Hepatic stellate cell (primary cell): ENCODE data around the gene PPP1CB.
A peak's percentile ranks its signal among the peaks of the same experiment; 100 is the strongest.
"Not testable (repeated sequence)": the region's sequence is repeated elsewhere in the genome, so short reads cannot be mapped to it uniquely, and the experiment has no call there.

Experiments used
- DNase-seq: peaks from one replicate; pipeline ENCODE4 v3.0.0; 2011; ENCODE audit warnings: low spot score

PPP1CB gene

DNA sequence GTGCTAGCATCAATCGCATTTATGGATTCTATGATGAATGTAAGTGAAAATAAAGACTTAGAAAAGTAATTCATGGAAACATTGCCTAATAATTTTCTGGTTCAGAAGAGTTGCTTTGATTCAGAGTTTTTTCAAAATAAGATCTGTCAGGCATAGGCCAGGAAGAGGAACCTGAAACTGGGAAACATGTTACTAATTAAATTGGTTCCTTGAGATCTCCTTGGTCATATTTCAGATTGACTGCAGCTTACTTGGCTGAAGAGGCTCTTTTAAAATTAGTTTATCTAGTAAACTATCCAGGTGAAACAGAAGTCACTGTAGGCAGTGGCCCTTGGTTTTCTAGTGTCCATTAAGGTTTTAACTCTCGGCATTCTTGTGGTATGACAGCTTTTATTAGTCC lies 27.4 kb downstream of the PPP1CB start:
- no peak for DNase-seq

DNA sequence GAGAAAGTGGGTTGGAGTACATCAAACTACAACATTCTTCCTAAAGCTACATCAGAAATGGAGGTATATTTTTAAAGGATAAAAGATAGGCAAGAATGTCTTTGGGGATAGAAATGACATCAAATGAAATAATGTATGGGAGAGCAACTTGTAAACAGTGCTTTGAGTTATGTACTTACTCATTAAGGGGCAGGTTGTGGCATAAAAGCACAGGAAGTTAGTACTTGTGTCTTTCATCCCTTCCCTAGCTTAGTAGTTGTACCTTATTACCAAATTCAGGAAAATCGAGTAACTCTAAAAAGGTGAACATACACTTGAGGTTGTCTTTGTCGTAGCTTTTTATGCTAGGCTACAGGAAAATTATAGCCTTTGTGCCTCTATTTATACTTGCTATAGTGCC lies 28.9 kb downstream of the PPP1CB start:
- no peak for DNase-seq

DNA sequence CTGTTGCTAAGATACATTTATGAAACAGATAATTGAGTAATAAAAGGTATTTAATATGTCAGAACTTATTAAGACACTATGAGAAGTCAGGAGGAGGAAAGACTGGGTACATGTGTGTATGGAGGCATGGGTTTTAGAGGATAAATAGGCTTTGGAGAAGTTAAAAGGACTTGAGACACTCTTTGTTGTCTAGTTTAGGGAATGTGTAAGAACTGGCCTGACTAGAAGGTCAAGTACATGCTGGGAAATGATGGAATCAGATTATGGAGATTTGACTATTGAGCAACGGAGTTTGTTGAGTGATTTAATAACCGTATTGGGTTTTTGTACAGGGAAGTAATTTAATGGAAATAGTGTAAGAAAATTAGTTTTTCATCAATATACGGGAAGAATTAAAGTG lies 30.8 kb downstream of the PPP1CB start:
- DNase-seq, result no peak

DNA sequence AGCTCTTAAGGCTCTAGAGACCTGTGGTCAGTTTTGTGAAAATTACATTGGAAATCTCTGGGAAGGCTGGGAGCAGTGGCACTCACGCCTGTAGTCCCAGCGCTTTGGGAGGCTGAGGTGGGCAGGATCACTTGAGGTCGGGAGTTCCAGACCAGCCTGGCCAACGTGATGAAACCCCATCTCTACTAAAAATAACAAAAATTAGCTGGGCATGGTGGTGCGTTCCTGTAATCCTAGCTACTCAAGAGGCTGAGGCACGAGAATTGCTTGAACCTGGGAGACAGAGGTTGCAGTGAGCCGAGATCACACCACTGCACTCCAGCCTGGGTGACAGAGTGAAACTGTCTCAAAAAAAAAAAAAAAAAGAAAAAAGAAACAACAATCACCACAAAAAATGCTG lies 32.9 kb downstream of the PPP1CB start:
- DNase-seq, result not testable (repeated sequence)

DNA sequence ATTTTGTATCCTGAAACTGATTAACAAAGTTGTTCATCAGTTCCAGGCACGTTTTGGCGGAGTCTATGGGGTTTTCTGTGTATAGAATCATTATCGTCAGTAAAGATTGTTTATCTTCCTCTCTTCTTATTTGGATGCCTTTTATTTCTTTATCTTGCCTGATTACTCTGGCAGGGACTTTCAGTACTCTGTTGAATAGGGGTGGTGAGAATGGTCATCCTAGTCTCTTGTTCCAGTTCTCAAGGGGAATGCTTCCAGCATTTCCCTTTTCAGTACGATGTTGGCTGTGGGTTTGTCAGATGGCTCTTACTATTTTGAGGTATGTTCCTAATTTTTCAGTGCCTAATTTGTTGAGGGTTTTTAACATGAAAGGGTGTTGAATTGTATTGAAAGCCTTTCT lies 45.0 kb downstream of the PPP1CB start:
- no peak for DNase-seq

DNA sequence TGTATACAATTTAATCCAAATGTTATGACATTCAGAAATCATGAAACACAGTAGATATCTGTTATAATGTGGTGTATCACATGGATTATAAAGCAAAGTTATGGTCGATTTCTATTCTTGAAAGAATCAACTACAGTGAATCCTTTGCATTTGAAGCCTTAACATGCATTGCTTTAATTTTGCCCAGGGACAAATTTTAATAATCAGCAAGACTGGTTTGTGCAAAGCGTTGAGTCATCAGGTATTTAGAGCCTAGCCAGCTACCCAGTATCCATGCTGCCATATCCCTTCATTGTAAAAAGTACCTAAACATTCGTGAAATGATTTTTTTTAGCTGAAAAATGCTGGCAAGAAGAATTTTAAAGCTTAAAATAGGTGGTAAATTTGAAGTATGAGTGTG lies 50.1 kb downstream of the PPP1CB start:
- DNase-seq, result no peak

DNA sequence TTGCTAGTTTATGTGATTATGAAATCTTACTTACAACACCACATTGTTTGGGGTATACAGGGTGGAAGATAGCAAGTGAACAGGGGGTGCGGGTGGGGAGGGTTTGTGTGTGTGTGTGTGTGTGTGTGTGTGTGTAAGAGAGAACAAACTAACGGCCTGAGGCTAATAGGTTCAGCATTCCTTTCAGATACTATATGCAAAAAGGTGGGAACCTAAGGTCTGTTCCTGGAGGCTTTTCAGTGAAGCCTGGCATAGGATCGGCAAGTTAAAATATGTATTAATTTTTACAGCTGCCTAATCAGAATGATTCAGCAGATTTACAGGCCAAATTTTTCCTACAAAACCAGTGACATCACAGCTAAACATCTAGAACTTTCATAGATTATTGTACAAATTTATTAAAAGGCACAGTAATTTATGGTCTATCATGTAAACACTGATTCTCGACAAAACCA lies 51.4 kb downstream of the PPP1CB start:
- no peak for DNase-seq

DNA sequence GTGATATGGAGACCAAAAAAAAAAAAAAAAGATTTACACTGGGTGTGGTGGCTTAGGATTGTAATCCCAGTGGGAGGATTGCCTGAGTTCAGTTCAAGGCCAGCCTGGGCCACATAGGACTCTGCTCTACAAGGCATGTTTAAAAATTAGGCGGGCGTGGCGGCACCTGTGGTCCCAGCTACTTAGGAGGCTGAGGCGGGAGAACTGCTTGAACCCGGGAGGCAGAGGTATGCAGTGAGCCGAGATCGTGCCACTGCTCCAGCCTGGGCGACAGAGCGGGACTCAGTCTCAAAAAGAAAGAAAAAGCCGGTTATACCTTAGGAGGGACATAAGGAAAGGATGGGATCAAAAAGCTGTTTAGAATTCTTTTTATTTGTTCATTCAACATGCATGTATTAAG lies 58.3 kb downstream of the PPP1CB start:
- no peak for DNase-seq

DNA sequence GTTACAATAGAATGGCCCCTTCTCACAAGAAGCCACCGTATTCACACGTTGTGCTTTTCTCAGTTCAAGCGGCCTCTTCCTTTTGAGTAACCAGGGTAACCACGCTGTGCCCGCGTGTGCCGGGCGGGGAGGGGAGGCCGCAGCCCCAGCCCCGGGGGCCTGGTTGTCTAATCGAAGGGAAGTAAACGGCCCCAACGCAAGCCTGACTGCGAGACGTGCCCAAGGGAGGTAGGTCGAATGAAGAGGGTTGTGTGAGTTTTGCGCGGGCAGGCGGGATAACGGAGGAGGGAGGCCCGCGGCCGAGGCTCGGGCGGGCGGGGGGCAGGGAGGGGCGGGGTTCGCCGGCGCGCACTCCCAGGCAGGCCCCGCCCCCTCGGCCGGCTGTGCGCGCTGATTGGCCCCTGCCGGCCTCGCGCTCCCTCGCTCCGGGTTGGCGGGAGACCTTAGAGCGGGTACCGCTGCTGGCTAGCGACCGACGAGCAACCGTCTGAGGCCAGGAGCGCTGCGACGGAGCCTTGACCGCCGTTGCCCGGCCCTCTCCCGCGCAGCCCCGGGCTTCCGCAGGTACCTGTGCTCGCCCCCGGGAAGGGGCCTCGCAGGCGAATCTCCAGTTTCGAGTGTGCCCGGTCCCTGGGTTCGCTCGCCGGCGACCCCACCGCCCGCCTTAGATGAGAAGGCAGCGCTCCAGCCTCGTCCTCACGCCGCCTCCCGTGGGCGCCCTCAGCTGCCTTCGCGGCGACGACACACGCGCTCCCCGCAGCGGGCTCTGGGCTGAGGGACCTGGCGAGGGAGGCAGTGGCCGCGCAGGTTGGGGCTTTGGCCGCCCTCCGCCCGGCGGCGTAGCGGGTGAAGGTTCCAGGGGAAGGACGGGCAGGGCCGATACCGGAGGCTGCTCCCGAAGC lies 59.0 kb downstream of the PPP1CB start, which contains the start of gene SPDYA:
Gene SPDYA (plus strand): TSS at position 451 of the 902 bp plus-strand sequence. CDS start 5,181 bp downstream, outside the sequence.
- peak; percentile 63 for DNase-seq

DNA sequence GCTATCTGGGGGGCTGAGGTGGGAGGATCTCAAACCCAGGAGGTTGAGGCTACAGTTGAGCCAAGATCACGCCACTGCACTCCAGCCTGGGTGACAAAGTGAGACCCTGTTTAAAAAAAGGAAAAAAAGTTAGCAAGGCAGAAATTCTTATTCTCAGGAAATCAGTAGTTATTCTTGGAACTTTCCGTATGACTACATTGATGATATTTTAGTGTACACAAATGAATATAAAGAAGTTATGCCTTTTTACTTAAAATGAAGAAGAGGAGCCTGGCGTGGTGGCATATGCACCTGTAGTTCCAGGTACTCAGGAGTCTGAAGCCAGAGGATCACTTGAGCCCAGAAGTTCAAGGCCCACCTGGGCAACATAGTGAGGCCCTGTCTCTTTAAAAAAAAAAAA lies 66.4 kb downstream of the PPP1CB start:
- no peak for DNase-seq

DNA sequence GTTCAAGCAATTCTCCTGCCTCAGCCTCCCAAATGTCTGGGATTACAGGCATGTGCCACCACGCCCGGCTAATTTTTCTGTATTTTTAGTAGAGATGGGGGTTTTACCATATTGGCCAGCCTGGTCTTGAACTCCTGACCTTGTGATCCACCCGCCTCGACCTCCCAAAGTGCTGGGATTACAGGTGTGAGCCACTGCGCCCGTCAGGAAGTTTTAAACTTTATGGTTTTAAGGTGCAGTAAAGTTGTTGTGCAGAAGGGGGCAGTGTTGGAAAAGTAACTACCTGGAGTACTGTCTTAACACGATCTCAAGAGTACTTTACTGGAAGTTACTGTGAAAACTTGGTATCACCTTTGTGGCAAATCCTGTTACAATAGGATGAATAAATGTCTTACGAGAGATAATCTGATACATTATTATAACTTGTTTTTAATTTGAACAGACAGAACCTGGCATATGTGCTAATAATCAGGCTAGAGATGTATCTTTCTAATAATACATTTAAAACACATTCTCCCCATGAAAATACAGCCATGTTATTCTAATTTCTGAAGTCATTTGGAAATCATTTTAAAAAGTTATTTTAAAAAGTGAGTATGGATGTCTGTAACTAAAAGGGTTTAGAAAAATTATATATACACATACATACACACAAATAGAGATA lies 69.8 kb downstream of the PPP1CB start:
- peak; percentile 24 for DNase-seq

DNA sequence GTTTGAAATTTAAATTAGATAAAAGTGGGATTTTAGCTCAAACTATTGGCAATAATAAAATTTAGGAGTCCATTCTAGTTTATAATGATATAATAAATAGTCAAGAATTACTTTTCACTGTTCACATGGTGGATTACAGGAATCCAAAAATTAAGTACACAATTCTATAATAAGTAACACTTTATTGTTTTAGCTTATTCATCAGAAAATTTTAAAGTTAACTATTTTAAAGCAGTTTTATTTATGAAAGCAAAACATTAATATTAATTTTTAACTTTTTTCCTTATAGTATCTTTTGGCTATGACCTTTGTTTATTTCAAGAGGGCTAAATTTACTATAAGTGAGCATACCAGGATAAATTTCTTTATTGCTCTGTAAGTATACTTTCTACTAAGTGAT lies 70.4 kb downstream of the PPP1CB start:
- no peak for DNase-seq

DNA sequence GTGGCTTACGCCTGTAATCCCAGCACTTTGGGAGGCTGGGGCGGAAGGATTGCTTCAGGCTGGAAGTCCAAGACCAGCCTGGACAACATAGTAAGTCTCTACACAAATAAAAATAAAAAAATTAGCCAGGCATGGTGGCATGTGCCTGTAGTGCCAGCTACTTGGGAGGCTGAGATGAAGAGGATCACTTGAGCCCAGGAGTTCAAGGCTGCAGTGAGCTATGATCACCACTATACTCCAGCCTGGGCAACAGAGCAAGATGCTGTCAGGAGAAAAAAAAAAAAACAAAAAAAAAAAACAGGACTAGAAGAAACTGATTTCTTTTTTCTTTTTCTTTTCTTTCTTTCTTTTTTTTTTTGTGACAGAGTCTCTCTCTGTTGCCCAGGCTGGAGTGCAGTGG lies 72.6 kb downstream of the PPP1CB start:
- no peak for DNase-seq

DNA sequence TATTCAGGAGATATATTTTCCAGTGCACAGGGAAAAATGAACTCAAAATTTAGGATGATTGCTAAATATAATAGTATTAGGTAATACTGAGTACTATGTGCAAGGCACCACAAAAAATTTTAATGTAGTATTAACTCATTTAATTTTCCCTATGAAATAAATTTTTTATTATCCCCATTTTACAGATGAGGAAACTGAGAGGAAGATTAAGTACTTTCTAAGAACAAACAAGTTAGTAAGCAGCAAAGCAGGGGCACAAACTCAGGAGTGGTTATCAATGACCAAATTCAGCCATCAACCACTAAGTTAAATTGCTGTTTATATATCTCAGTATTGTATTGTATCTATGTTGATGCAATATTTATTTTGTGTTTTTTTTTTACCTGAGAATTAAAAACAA lies 73.2 kb downstream of the PPP1CB start:
- DNase-seq, result no peak

DNA sequence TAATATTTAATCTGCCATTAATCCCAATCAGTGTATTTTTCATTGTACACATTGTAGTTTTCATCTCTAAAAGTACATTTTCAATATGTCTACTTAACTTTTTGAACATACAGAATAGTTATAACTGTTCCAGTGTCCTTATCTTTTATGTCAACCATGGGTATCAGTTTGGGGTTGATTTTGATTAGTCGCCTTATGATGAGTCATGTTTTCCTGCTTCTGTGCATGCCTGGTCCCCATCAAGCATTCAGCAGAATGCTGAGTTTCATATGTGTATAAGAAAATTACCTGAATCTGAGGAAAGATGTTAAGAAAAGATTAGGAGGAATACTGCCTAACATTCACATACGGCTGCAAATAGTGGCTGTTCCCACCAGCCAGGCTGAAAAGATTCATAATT lies 76.8 kb downstream of the PPP1CB start:
- DNase-seq, result no peak

DNA sequence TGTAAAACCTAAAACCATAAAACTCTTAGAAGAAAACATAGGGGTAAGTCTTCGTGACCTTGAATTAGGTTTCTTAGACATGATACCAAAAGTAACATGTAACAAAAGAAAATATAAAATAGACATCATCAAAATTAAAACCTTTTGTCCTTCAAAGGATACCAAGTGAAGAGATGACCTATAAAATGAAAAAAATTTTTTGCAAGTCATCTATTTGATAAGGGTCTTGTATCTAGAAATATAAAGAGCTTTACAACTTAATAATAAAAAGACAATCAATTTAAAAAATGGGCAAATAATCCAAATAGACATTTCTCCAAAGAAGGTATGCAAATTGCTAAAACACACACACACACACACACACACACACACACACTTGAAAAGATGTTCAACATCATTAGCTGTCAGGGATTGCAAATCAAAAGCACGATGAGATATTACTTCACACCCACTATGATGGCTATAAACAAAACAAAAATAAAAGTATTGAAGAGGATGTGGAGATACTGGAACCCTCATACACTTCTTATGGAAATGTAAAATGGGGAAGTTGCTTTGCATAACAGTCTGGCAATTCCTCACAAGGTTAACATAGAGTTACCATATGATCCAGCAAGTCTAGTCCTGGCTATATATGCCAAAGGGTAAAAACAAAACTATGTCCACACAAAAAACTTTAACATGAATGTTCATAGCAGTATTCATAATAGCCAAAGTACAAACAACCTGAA lies 82.3 kb downstream of the PPP1CB start:
- no peak for DNase-seq

DNA sequence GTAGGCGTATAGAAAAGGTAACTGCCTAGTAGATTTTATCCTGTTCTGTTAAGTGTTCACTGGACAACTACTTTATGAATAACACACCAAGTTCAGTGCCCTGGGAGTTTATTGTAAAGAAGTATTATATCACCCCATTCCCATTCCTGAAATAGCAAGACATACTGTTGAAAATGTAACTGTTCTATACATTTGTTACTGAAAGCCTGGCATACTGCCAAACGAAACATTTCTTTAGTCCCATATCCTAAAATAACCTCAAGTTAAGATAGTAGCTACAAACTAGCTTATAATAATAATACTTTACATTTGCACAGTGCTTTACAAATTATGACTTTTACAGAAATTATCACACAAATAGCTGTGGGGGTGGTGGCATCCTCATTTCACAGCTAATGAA lies 84.2 kb downstream of the PPP1CB start:
- no peak for DNase-seq

DNA sequence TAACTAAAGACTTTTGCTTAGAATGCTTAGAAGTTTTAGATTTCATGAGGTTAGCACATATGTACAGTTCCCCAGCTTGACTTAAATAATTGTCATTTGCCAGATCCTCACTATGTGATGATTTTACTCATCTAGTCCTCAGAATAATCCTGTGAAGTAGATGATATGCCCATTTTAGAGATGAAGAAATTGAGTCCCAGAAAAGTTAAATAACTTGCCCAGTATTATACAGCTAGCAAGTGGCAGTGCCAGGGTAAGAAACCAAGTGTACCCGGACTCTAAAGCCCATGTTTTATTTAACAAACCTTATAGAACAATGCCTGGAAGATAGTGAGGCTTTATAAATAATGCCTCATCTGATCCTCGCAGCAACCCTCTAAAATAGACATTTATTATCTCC lies 87.3 kb downstream of the PPP1CB start:
- no peak for DNase-seq

DNA sequence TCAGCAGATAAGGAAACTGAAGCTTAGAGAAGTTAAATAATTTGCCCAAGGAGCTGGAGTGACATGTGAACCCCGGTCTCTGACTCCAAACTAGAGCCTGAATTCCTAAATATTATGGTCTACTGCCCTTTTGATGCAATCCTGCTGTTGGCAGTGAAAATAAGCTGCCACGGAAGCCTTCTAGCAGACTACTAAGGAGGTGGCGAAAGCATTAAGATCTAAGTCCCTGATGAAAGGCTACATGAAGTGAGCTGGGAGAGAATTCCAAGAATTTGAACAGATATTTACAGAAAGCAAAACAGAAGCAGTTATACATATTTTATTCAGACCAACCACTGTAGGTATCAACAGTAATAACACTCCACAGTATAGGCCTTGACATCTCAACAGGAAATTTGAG lies 90.4 kb downstream of the PPP1CB start:
- no peak for DNase-seq
